Lower leg skin (tissue), 3 donors: ENCODE measurements around the gene ZC3H14.

Source experiments
- CTCF ChIP-seq, 3 donors: fragments of 450-650 bp; IDR thresholded peaks; one replicate each; pipeline ENCODE4 v1.5.1; 2016; ENCODE audit warnings: antibody characterized with exemption in 3 of 3, mild to moderate bottlenecking in 3 of 3, moderate library complexity in 2 of 3
- POLR2A ChIP-seq, 2 donors: fragments of 450-650 bp; IDR thresholded peaks; one replicate each; pipeline ENCODE4 v1.6.1; 2016 to 2017; ENCODE audit warnings: antibody characterized with exemption in 2 of 2, mild to moderate bottlenecking in 1 of 2, moderate library complexity in 1 of 2

- TF ChIP-seq CTCF (IDR thresholded peaks at IDR 0.05) = no peak
- TF ChIP-seq POLR2A (IDR thresholded peaks at IDR 0.05) = no peak
Measured at GRCh38 chr14:88618476-88618875, 55.6 kb downstream of the ZC3H14 start.
